ENCODE data around the gene PPP3CA. TPM values are rescaled to one million over a fixed set of nuclear protein-coding genes. Genes with fewer than 3 reads are reported as not detected.
A peak's percentile ranks its signal among the peaks of the same experiment; 100 is the strongest.

Gene PPP3CA
- total and polyA plus RNA-seq, 2 of the 8 experiments (the other 6 are each of a cell fraction or from before 2014, with no cell fraction given): 7.9 to 35.0 TPM

DNA sequence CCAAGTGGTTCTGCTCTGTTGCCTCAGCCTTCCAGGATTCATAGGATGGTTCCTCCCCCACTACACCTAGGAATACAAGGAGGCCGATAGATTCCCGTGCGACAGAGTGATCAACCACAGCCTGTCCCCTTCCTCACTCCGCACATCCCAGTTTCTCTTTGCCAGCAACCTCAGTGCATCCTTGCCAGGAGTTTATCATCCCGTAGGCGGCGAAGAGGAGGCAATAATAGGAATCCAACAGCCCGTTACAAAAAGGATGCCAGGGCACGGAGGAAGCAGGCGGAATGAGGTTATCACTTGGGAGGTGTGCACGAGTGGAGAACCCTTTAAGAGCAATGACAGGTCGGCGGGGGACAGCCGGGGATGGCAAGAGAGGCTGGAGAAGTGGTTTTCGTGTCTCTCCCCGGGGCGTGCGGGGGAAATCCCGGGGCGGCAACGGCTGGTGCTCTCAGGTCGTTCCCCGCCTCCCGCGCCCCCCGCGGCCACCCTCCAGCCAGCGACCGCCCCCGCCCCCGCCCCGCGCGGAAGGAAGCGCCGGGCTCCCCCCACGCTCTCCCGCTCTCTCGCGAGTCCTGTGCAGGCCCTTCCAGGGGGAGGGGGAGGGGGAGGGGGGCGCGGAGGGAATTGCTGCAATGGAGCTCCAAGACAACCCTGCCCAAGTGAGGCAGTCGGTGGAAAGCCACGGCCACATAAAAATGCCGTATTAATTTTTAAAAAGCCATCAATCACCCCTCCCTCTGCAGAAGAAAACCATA is 1.6 kb downstream of the PPP3CA start (continued):
- peak; percentile 78 for TF ChIP-seq KDM4A (IDR thresholded peaks at IDR 0.05; ENCODE audit: low read depth, low read length, severe bottlenecking)
- TF ChIP-seq SP2 (IDR thresholded peaks at IDR 0.05; ENCODE audit: low read length): no peak
- peak; percentile 72 for TF ChIP-seq ASH2L (IDR thresholded peaks at IDR 0.05; ENCODE audit: low read length)
- TF ChIP-seq JUN (IDR thresholded peaks at IDR 0.05; ENCODE audit: low read depth, low read length): no peak
- TF ChIP-seq POLR2A (IDR thresholded peaks at IDR 0.05; ENCODE audit: control extremely low read depth in 1 of 2, low read depth in 2 of 2, low read length in 2 of 2): no peak
- no peak for TF ChIP-seq SIRT6 (IDR thresholded peaks at IDR 0.05; ENCODE audit: low read length)
- TF ChIP-seq HDAC2 (IDR thresholded peaks at IDR 0.05; ENCODE audit: borderline replicate concordance in 1 of 2, low read depth in 2 of 2, low read length in 2 of 2): 0 out of 4 replicates have a peak, but pooled peaks have one; percentile 49 to 52
- peak; percentile 48 for TF ChIP-seq SAP30 (IDR thresholded peaks at IDR 0.05; ENCODE audit: insufficient read depth, insufficient replicate concordance, low read length)
- no peak for TF ChIP-seq CREB1 (IDR thresholded peaks at IDR 0.05)
- TF ChIP-seq KDM1A (IDR thresholded peaks at IDR 0.05; ENCODE audit: borderline replicate concordance, low read length): peak; percentile 67; the same call in 1 of the 2 replicates
- no peak for TF ChIP-seq TAF7 (optimal IDR thresholded peaks at IDR 0.05; ENCODE audit: borderline replicate concordance, low read depth, low read length)

Data from H1 (cell line).